WTC11 (cell line): Measurements from ENCODE around the gene MRPL9. TPM values are rescaled to one million over a fixed set of nuclear protein-coding genes. Genes with fewer than 3 reads are reported as not detected.
A peak's percentile ranks its signal among the peaks of the same experiment; 100 is the strongest.

Experiments
- ARID4B ChIP-seq: sonication (generic); formaldehyde crosslinking; IDR thresholded peaks from 2 replicates; pipeline ENCODE4 v1.8.0; 2023; ENCODE audit warnings: missing genetic modification reagents, mild to moderate bottlenecking, borderline replicate concordance
- CDX4 ChIP-seq: fragments of 250-450 bp; sonication (Bioruptor Pico); IDR thresholded peaks from 2 replicates; pipeline ENCODE4 v1.9.0; 2021; ENCODE audit warnings: moderate library complexity, mild to moderate bottlenecking, inconsistent platforms, borderline replicate concordance
- EMX1 ChIP-seq: fragments of 250-450 bp; sonication (Bioruptor Pico); IDR thresholded peaks from 2 replicates; pipeline ENCODE4 v1.8.0; 2021; ENCODE audit warnings: mild to moderate bottlenecking
- ESRRA ChIP-seq: sonication (generic); formaldehyde crosslinking; IDR thresholded peaks from 2 replicates; pipeline ENCODE4 v1.8.1; 2022; ENCODE audit warnings: mild to moderate bottlenecking, missing genetic modification reagents, borderline replicate concordance
- GRHL2 ChIP-seq: fragments of 250-450 bp; sonication (Bioruptor Pico); IDR thresholded peaks from 2 replicates; pipeline ENCODE4 v1.8.0; 2022; ENCODE audit warnings: mild to moderate bottlenecking, moderate library complexity; ENCODE audit not compliant: insufficient replicate concordance, severe bottlenecking
- GTF2I ChIP-seq: fragments of 250-450 bp; sonication (Bioruptor Pico); conservative IDR thresholded peaks from 2 replicates; pipeline ENCODE4 v1.4.0; 2021; ENCODE audit warnings: mild to moderate bottlenecking
- JAZF1 ChIP-seq: fragments of 250-450 bp; sonication (Bioruptor Pico); IDR thresholded peaks from 2 replicates; pipeline ENCODE4 v1.9.0; 2021; ENCODE audit warnings: moderate library complexity, mild to moderate bottlenecking, inconsistent platforms
- MYBL2 ChIP-seq: sonication (generic); formaldehyde crosslinking; IDR thresholded peaks from 2 replicates; pipeline ENCODE4 v1.8.1; 2023; ENCODE audit warnings: mild to moderate bottlenecking, moderate library complexity, missing genetic modification reagents
- NFATC4 ChIP-seq: fragments of 250-450 bp; sonication (Bioruptor Pico); IDR thresholded peaks from 2 replicates; pipeline ENCODE4 v1.9.0; 2021; ENCODE audit warnings: mild to moderate bottlenecking
- PREB ChIP-seq: sonication (generic); formaldehyde crosslinking; IDR thresholded peaks from 2 replicates; pipeline ENCODE4 v1.8.1; 2022; ENCODE audit warnings: mild to moderate bottlenecking, missing genetic modification reagents, moderate library complexity, borderline replicate concordance
- PRRX2 ChIP-seq: fragments of 250-450 bp; sonication (Bioruptor Pico); IDR thresholded peaks from 2 replicates; pipeline ENCODE4 v1.8.0; 2021; ENCODE audit warnings: mild to moderate bottlenecking
- SOX15 ChIP-seq: fragments of 250-450 bp; sonication (Bioruptor Pico); IDR thresholded peaks from 2 replicates; pipeline ENCODE4 v1.9.0; 2021; ENCODE audit warnings: mild to moderate bottlenecking
- TCF7 ChIP-seq: sonication (generic); formaldehyde crosslinking; IDR thresholded peaks from 2 replicates; pipeline ENCODE4 v1.8.0; 2022; ENCODE audit warnings: mild to moderate bottlenecking, low read depth, missing genetic modification reagents, moderate library complexity
- ZNF121 ChIP-seq: sonication (generic); formaldehyde crosslinking; IDR thresholded peaks from 2 replicates; pipeline ENCODE4 v1.8.0; 2023; ENCODE audit warnings: missing genetic modification reagents
- ZNF232 ChIP-seq: sonication (generic); formaldehyde crosslinking; IDR thresholded peaks from 2 replicates; pipeline ENCODE4 v1.8.0; 2022; ENCODE audit warnings: mild to moderate bottlenecking, missing genetic modification reagents
- ZNF396 ChIP-seq: fragments of 250-450 bp; sonication (Bioruptor Pico); IDR thresholded peaks from 2 replicates; pipeline ENCODE4 v1.8.0; 2021; ENCODE audit warnings: mild to moderate bottlenecking, moderate library complexity, borderline replicate concordance
- ZNF416 ChIP-seq: fragments of 250-450 bp; sonication (Bioruptor Pico); IDR thresholded peaks from 2 replicates; pipeline ENCODE4 v1.9.0; 2021; ENCODE audit warnings: mild to moderate bottlenecking, inconsistent platforms
- total RNA-seq: library from RNA; stranded (reverse); gene quantifications from 3 replicates; pipeline ENCODE4 v1.2.3, GENCODE V29; 2021
- TF ChIP-seq, protein P1 (sequence below): sonication (generic); formaldehyde crosslinking; IDR thresholded peaks from 2 replicates; pipeline ENCODE4 v1.8.0; 2022; ENCODE audit warnings: mild to moderate bottlenecking, missing genetic modification reagents
- TF ChIP-seq, protein P2 (sequence below): fragments of 250-450 bp; sonication (Bioruptor Pico); conservative IDR thresholded peaks from 2 replicates; pipeline ENCODE4 v1.9.0; 2021; ENCODE audit warnings: mild to moderate bottlenecking
- TF ChIP-seq, protein P3 (sequence below): sonication (generic); formaldehyde crosslinking; IDR thresholded peaks from 2 replicates; pipeline ENCODE4 v1.8.1; 2023; ENCODE audit warnings: mild to moderate bottlenecking, missing genetic modification reagents, moderate library complexity
- TF ChIP-seq, protein P4 (sequence below): fragments of 250-450 bp; sonication (Bioruptor Pico); IDR thresholded peaks from 2 replicates; pipeline ENCODE4 v1.9.0; 2021; ENCODE audit warnings: mild to moderate bottlenecking, borderline replicate concordance

MRPL9 gene
- total RNA-seq, 1 experiment from 2014 or later = 99.3 TPM

GRCh38 chr1:151762941-151763921 lies at the start of gene MRPL9 (continued):
- no peak for TF ChIP-seq ESRRA (CRISPR knock-in tag)
- no peak for TF ChIP-seq ZNF121 (CRISPR knock-in tag)
- TF ChIP-seq NFATC4 (CRISPR knock-in tag) = no peak
- no peak for TF ChIP-seq CDX4 (CRISPR knock-in tag)
- TF ChIP-seq, protein P1, sequence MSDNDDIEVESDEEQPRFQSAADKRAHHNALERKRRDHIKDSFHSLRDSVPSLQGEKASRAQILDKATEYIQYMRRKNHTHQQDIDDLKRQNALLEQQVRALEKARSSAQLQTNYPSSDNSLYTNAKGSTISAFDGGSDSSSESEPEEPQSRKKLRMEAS = no peak
- TF ChIP-seq PREB (CRISPR knock-in tag) = no peak
- TF ChIP-seq PRRX2 (CRISPR knock-in tag) = no peak
- no peak for TF ChIP-seq EMX1 (CRISPR knock-in tag)
- no peak for TF ChIP-seq JAZF1 (CRISPR knock-in tag)
- no peak for TF ChIP-seq GTF2I (CRISPR knock-in tag)
- no peak for TF ChIP-seq ZNF416 (CRISPR knock-in tag)
- TF ChIP-seq SOX15 = no peak
- no peak for TF ChIP-seq ZNF396 (CRISPR knock-in tag)
- TF ChIP-seq GRHL2 = no peak
- no peak for TF ChIP-seq ARID4B (CRISPR knock-in tag)
- peak; percentile 47; the same call in 1 of the 2 replicates for TF ChIP-seq MYBL2 (CRISPR knock-in tag)
- TF ChIP-seq TCF7 (CRISPR knock-in tag) = no peak
- TF ChIP-seq, protein P2, sequence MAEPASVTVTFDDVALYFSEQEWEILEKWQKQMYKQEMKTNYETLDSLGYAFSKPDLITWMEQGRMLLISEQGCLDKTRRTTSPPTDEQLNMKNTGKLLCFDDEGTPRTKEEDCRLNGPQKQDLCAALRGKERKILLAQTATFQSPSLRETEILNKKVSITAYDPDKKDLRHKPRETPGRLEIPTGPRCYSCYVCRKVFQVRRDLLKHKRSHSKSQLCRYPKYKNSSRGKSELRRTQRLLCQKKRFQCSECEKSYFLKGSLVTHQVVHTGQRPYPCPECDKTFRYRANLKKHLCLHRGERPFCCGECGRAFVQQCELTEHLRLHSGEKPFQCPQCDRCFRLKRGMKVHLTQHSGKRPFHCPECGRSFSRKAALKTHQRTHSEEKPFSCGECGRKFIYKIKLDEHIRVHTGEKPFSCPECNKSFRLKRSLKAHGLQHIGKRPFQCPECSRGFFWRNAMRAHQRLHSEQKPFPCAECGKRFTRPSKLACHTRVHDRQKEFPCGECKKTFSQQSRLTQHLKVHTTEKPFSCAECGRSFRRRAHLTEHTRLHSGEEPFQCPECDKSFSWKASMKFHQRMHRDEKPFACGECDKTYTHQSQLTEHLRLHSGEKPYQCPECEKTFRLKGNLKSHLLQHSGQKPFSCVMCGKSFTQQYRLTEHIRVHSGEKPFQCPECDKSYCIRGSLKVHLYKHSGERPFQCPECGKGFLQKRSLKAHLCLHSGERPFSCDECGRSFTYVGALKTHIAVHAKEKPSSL = no peak
- no peak for TF ChIP-seq ZNF232 (CRISPR knock-in tag)
- TF ChIP-seq, protein P3, sequence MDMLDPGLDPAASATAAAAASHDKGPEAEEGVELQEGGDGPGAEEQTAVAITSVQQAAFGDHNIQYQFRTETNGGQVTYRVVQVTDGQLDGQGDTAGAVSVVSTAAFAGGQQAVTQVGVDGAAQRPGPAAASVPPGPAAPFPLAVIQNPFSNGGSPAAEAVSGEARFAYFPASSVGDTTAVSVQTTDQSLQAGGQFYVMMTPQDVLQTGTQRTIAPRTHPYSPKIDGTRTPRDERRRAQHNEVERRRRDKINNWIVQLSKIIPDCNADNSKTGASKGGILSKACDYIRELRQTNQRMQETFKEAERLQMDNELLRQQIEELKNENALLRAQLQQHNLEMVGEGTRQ (CRISPR knock-in tag) = no peak
- TF ChIP-seq, protein P4, sequence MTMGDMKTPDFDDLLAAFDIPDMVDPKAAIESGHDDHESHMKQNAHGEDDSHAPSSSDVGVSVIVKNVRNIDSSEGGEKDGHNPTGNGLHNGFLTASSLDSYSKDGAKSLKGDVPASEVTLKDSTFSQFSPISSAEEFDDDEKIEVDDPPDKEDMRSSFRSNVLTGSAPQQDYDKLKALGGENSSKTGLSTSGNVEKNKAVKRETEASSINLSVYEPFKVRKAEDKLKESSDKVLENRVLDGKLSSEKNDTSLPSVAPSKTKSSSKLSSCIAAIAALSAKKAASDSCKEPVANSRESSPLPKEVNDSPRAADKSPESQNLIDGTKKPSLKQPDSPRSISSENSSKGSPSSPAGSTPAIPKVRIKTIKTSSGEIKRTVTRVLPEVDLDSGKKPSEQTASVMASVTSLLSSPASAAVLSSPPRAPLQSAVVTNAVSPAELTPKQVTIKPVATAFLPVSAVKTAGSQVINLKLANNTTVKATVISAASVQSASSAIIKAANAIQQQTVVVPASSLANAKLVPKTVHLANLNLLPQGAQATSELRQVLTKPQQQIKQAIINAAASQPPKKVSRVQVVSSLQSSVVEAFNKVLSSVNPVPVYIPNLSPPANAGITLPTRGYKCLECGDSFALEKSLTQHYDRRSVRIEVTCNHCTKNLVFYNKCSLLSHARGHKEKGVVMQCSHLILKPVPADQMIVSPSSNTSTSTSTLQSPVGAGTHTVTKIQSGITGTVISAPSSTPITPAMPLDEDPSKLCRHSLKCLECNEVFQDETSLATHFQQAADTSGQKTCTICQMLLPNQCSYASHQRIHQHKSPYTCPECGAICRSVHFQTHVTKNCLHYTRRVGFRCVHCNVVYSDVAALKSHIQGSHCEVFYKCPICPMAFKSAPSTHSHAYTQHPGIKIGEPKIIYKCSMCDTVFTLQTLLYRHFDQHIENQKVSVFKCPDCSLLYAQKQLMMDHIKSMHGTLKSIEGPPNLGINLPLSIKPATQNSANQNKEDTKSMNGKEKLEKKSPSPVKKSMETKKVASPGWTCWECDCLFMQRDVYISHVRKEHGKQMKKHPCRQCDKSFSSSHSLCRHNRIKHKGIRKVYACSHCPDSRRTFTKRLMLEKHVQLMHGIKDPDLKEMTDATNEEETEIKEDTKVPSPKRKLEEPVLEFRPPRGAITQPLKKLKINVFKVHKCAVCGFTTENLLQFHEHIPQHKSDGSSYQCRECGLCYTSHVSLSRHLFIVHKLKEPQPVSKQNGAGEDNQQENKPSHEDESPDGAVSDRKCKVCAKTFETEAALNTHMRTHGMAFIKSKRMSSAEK (CRISPR knock-in tag) = no peak
